Osteoblast (primary cell): Measurements from ENCODE around the gene PNPLA6. TPM values are rescaled to one million over a fixed set of nuclear protein-coding genes. Genes with fewer than 3 reads are reported as not detected.
A peak's percentile ranks its signal among the peaks of the same experiment; 100 is the strongest.

Experiments
- DNase-seq: peaks from one replicate; pipeline ENCODE4 v3.0.0; 2011; ENCODE audit warnings: low spot score, mixed read lengths; ENCODE audit not compliant: insufficient read length; ENCODE audit errors: missing footprints
- H2AFZ ChIP-seq: 2 replicates; pipeline ENCODE4 v1.6.0; 2011; ENCODE audit warnings: mild to moderate bottlenecking, low read length
- H3K27ac ChIP-seq: 2 replicates; pipeline ENCODE4 v1.5.1; 2011; ENCODE audit warnings: mild to moderate bottlenecking, low read depth, low read length, moderate library complexity
- H3K27me3 ChIP-seq: 2 replicates; pipeline ENCODE4 v1.6.0; 2012; ENCODE audit warnings: mild to moderate bottlenecking, control low read depth, inconsistent platforms, low read length, moderate library complexity; ENCODE audit not compliant: insufficient read depth
- H3K36me3 ChIP-seq: 2 replicates; pipeline ENCODE4 v1.5.1; 2011; ENCODE audit warnings: mild to moderate bottlenecking, low read length, control low read depth, moderate library complexity; ENCODE audit not compliant: insufficient read depth
- H3K4me1 ChIP-seq: 2 replicates; pipeline ENCODE4 v1.5.1; 2011; ENCODE audit warnings: mild to moderate bottlenecking, low read length, control low read depth, moderate library complexity; ENCODE audit not compliant: insufficient read depth
- H3K4me2 ChIP-seq: 2 replicates; pipeline ENCODE4 v1.6.0; 2011; ENCODE audit warnings: mild to moderate bottlenecking, low read length; ENCODE audit not compliant: insufficient read depth
- H3K4me3 ChIP-seq: fragments of 200-600 bp; sonication (generic); 3 replicates; pipeline ENCODE4 v1.5.1; 2012; ENCODE audit warnings: mild to moderate bottlenecking, low read length, inconsistent platforms; ENCODE audit not compliant: insufficient read depth
- H3K79me2 ChIP-seq: 2 replicates; pipeline ENCODE4 v1.6.0; 2012; ENCODE audit warnings: mild to moderate bottlenecking, low read length, control low read depth, inconsistent platforms; ENCODE audit not compliant: insufficient read depth
- H3K9me3 ChIP-seq: 2 replicates; pipeline ENCODE4 v1.5.1; 2011; ENCODE audit warnings: low read depth, low read length, control low read depth
- H4K20me1 ChIP-seq: 2 replicates; pipeline ENCODE4 v1.6.0; 2012; ENCODE audit warnings: mild to moderate bottlenecking, low read length, control low read depth; ENCODE audit not compliant: insufficient read depth
- CTCF ChIP-seq: IDR thresholded peaks from 2 replicates; pipeline ENCODE4 v1.5.1; 2011; ENCODE audit warnings: mild to moderate bottlenecking, low read depth, low read length, moderate library complexity; ENCODE audit errors: extremely low read depth
- total RNA-seq: library from RNA; depleted of rRNA; stranded (reverse); fragments of >200 nt; gene quantifications from 2 replicates; pipeline ENCODE4 v1.2.3, GENCODE V29; 2012

The PNPLA6 gene
- total RNA-seq, 1 donor = 83.6 TPM

GRCh38 chr19:7512400-7512851 lies 23.1 kb upstream of the PNPLA6 start:
- TF ChIP-seq CTCF = no peak
- peak; percentile 68 for DNase-seq
- no peak overlapping the region for H3K27ac ChIP-seq

GRCh38 chr19:7513809-7514642 lies 21.5 kb upstream of the PNPLA6 start:
- H3K36me3 ChIP-seq = no peaks in the 10 kb centered on the region
- TF ChIP-seq CTCF = no peak
- H3K9me3 ChIP-seq = no peaks in the 10 kb centered on the region
- peaks cover 7% of the 10 kb centered on the region for H3K79me2 ChIP-seq
- H3K4me3 ChIP-seq = no peak overlapping the region
- no peaks in the 10 kb centered on the region for H4K20me1 ChIP-seq
- no peak overlapping the region for H3K27ac ChIP-seq
- peaks cover 15% of the 10 kb centered on the region for H3K4me1 ChIP-seq
- H3K27me3 ChIP-seq = peaks cover 3% of the 10 kb centered on the region
- DNase-seq = no peak
- H3K4me2 ChIP-seq = no peak overlapping the region
- H2AFZ ChIP-seq = no peak overlapping the region

More at GRCh38 chr19:7512400-7512851, 23.1 kb upstream of the PNPLA6 start:
- Histone ChIP-seq H2AFZ (peak overlapping the region; percentile 9), H4K20me1 (no peaks in the 10 kb centered on the region), H3K4me2 (no peak overlapping the region), H3K4me1 (peaks cover 15% of the 10 kb centered on the region), H3K79me2 (peaks cover 7% of the 10 kb centered on the region), H3K4me3 (no peak overlapping the region), H3K9me3 (no peaks in the 10 kb centered on the region), H3K27me3 (peaks cover 3% of the 10 kb centered on the region), H3K36me3 (no peaks in the 10 kb centered on the region)

- Histone ChIP-seq H3K9me3 (no peaks in the 10 kb centered on the region), H3K4me3 (peak overlapping the region; percentile 70), H3K4me2 (peak overlapping the region; percentile 77), H3K27me3 (peaks cover 3% of the 10 kb centered on the region), H4K20me1 (no peaks in the 10 kb centered on the region), H3K36me3 (peaks cover 4% of the 10 kb centered on the region), H3K79me2 (peaks cover 7% of the 10 kb centered on the region), H3K4me1 (peaks cover 15% of the 10 kb centered on the region), H2AFZ (peak overlapping the region; percentile 97), H3K27ac (no peak overlapping the region)
- no peak for DNase-seq
- no peak for TF ChIP-seq CTCF
Observed at GRCh38 chr19:7515110-7515644, 20.3 kb upstream of the PNPLA6 start.

GRCh38 chr19:7515645-7516151 lies 19.8 kb upstream of the PNPLA6 start, which contains the start of gene ZNF358:
ZNF358 (plus strand) TSS chr19:7516103; CDS start chr19:7519243, 3,140 bp downstream.
- peaks cover 4% of the 10 kb centered on the region for H3K36me3 ChIP-seq
- TF ChIP-seq CTCF = no peak
- peak within 1 kb of the TSS; percentile 97 for H2AFZ ChIP-seq
- peak within 1 kb of the TSS; percentile 97 for H3K4me2 ChIP-seq
- peak within 1 kb of the TSS; percentile 28 for H3K27ac ChIP-seq
- H3K4me1 ChIP-seq = peaks cover 15% of the 10 kb centered on the region
- H3K9me3 ChIP-seq = no peaks in the 10 kb centered on the region
- H4K20me1 ChIP-seq = no peaks in the 10 kb centered on the region
- DNase-seq = peak; percentile 100
- peaks cover 3% of the 10 kb centered on the region for H3K27me3 ChIP-seq
- peak within 1 kb of the TSS; percentile 75 for H3K4me3 ChIP-seq
- peaks cover 7% of the 10 kb centered on the region for H3K79me2 ChIP-seq
